GM21515 (cell line): ENCODE measurements around the gene LRRC10B.

Experiments used
- ATAC-seq: cut with Tn5 transposase; IDR thresholded peaks from one replicate; pipeline ENCODE4 v1.9.1; 2021; ENCODE audit not compliant: unreplicated experiment

Gene LRRC10B

GRCh38 chr11:61507012-61507768 lies 1.4 kb upstream of the LRRC10B start:
- ATAC-seq: no peak

DNA sequence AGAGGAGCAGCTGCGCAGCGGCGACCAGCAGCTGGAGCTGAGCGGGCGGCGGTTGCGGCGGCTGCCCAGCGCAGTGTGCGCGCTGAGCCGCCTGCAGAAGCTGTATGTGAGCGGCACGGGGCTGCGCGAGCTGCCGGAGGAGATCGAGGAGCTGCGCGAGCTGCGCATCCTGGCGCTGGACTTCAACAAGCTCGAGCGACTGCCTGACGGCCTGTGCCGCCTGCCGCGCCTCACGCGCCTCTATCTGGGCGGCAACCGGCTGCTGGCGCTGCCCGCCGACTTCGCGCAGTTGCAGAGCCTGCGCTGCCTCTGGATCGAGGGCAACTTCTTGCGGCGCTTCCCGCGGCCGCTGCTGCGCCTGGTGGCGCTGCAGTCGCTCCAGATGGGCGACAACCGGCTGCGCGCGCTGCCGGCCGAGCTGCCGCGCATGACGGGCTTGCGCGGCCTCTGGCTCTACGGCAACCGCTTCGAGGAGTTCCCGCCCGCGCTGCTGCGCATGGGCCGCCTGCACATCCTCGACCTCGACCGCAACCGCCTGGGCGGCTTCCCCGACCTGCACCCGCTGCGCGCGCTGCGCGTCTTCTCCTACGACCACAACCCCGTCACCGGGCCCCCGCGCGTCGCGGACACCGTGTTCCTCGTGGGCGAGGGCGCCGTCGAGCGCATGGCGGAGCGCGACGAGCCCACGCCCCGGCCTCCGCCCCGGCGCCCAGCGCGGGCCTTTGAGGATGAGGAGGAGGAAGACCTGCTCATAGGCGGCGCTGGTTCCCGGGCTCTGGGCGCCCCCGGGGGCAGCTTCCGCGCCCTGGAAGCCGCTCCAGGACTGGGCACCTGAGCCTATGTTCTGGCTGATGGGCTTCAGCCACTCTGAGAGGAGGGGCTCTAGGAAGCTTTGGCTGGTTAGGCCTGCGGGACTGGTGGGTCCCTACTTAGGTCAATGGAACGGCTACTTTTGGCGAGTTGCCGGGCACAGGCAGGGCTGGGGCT lies 787 bp downstream of the LRRC10B start:
- ATAC-seq: no peak

- no peak for ATAC-seq
These were observed 1.8 kb downstream of the LRRC10B start for GRCh38 chr11:61510166-61510919.

DNA sequence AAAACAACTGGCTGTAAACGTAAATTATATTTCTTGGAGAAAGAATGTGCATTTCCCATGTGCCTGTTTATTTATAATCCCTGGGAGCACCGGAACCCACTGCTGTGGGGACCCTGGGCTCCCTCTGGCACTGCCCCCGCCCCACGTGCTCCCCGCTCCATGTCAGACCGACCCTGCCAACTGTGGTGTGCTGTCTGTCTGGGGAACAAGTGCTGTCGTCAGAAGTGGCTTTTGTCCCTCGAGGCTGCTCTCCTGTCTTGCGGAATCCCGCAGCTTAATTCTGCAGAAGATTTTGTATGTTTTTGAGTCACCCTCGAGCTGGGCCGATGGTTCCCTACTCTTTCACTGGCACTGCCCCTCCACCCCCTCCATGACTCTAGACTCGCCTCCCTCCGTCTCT lies 2.4 kb downstream of the LRRC10B start:
- ATAC-seq: no peak

DNA sequence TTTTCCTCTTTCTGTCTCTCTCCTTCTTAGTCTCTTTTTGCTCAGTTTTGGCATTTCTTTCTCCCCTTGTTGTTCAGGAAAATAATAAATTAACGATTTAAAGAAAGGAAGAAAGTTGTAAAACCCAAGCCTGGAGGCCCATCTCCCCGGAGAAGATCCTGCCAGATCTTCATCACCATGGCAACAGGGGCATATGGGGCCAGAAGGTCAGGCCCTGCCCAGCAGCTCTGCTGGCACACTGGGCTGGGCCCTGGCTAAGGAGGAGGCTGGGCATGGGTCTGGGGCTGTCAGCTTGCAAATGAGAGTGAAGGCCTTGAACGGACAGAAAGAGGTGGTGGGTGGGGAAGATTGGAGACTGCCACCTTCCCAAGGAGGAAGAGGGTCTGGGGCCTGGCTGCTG lies 2.8 kb downstream of the LRRC10B start:
- ATAC-seq: no peak

DNA sequence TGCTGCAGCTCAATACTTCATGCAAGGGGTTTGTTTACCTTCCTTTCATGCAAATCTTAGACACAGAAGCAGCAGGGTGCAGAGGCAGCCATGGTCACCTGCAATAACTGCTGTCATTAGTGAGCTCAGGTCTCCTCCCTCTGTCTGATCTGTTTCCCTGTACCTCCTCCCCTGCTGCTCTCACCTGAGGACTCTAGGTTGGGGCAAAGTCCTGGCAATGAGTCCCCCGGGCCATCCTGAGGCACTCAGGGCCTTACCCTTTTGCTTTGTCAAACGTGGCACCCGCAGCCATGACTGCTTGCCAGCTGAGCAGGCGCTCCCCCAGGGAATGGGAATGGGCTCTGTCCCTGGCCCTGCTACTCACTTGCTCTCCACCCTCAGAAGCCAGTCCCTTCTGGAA lies 3.9 kb downstream of the LRRC10B start:
- no peak for ATAC-seq

- no peak for ATAC-seq
These were observed 4.7 kb downstream of the LRRC10B start for GRCh38 chr11:61513143-61513765.

DNA sequence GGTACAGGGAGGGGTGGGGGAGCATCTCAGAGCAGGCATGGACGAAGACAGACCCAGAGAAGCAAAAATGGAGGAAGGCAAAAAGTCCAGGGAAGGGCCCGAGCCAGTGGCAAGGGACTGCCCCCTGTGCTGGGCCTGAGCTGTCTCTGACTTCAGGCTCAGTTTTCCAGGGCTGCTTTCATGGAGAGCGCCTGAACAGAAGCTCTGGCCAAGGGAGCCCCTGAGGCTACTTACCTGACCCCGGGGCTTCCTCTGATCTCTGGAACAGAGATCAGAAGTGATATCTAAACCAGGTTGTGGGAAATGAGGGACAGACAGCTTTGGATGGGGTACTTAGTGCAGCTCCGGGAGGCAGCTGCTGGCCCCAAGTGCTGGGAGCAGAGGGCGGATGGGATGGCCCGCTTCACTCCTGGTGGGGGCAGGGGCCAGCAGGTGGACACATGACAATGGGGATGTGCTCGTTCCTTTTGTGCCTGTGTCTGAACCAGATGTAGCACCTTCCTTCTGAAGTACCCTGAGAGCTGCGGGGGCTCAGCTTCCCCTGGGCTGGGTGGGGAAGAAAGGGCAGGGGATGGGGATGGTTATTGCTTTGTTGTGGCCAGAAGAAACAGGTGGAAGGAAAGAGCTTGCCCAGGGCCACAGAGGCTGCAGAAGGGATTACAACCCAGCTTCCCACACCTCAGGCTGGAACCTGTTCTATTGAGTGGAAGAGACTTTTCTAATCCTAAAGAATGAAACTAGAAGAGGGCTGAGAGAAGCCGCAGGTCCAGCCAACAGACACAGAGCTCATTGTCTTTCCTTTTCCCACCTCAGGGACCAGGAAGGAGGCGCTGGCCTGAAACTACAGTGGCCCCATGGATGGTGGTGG lies 5.7 kb downstream of the LRRC10B start:
- no peak for ATAC-seq

GRCh38 chr11:61515686-61516085 lies 7.1 kb downstream of the LRRC10B start:
- ATAC-seq: no peak

GRCh38 chr11:61516191-61516590 lies 7.6 kb downstream of the LRRC10B start:
- no peak for ATAC-seq

DNA sequence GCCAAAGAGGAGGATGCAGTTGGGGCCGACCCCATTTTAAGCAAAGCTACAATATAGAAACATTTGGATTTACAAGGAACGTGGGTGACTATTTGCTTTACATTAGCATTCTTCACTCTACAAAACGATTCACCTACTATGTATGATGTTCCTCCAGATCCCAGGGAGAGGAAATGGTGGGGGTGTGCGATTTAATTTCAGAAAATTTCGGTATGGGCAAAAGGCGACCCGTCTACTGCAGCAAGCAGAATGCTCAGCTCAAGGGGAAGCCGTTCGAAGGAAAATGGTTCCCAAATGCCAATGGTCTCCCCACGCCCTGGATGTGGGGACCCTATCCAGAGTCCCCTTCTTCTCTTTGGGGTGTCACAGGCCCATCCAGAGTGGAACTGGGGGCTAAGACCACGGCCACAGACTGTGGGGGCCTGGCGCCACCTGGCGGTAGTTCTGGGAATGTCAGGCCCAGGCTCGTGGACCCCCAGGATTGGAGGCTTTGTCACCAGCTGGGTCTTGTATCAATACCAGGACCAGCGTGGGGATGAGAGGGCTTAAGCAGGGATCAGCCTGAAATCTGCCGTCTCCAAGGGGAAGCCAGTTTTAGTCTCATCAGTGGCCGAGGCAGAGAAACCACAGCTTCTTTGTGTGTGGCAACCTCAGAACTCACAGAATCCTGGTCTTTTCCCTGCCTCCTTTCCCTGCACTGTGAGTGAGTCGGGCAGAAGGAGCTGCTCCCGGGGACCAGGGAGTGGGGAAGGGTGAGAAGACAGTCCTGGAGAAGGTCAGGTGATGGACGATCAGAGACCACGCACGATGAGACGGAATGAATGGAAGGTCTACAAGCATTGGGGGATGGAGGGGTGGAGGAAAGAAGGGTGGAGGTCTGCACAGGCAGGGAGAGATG lies 8.4 kb downstream of the LRRC10B start:
- no peak for ATAC-seq

DNA sequence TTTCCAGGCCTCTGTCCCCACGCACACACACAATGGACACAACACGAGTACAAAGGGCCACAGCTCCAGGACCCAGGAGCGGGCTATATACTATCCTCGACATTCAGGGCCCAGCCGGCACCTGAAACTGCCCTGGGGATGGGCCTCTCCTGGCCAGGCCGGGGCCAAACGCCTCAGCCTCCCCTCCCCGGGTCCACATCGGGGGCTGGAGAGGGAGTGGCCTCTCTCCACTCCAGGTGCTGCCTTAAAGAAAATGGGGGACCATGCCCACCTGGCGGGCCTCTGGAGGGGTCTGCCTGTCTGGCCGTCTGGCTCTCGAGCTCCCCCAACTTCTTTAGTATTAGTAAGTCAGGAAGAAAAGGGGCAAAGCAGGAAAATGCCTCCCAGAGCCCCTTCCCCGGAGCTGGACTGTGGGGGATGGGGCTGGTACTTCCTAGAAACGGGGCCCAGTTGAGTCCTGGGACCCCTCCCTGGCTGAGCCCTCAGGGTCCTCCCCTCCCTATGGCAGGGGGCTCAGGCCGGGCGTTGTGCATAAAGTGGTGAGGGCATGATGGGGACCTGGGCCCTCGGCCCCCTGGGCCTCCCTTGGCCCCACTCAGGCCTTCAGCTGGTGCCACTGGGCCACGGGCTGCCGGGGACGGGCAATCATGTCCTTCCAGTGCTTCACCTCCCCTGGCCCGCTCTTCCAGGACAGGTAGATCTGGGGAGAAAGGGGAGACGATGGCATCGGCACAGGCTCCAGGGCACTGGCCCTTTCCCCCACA lies 9.7 kb downstream of the LRRC10B start:
- no peak for ATAC-seq

- no peak for ATAC-seq
These were observed 14.3 kb downstream of the LRRC10B start for GRCh38 chr11:61522881-61523280.

GRCh38 chr11:61524446-61524845 lies 15.9 kb downstream of the LRRC10B start:
- no peak for ATAC-seq

DNA sequence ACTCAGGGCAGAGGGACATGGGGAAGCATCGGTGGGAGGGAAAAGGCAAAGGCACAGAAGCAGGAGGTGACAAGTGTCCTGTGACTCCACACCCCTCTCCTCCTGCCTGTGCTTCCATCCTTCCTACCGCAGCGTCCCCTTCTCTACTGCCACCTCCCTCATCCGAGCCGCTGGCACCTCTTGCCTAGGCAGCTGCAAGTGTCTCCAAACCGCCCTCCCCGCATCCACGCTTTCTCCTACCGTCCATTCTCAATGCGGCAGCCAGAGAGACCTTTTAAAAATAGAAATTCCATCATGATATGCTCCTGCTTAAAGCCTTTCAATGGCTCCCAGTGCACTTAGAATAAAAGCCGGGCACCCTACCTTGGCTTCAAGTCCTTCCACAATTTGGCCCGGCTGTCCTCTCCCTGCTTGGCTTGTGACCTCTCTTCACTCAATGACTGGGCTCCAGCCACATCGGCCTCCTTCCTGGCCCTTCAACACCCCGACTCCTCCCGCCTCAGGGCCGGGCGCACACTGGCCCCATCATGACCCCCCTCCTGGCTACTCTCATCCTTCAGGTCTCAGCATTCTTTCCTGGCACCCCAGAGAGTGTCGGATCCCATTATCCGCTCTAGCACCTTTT lies 16.5 kb downstream of the LRRC10B start:
- no peak for ATAC-seq

- no peak for ATAC-seq
These were observed 17.7 kb downstream of the LRRC10B start for GRCh38 chr11:61526229-61526628.

DNA sequence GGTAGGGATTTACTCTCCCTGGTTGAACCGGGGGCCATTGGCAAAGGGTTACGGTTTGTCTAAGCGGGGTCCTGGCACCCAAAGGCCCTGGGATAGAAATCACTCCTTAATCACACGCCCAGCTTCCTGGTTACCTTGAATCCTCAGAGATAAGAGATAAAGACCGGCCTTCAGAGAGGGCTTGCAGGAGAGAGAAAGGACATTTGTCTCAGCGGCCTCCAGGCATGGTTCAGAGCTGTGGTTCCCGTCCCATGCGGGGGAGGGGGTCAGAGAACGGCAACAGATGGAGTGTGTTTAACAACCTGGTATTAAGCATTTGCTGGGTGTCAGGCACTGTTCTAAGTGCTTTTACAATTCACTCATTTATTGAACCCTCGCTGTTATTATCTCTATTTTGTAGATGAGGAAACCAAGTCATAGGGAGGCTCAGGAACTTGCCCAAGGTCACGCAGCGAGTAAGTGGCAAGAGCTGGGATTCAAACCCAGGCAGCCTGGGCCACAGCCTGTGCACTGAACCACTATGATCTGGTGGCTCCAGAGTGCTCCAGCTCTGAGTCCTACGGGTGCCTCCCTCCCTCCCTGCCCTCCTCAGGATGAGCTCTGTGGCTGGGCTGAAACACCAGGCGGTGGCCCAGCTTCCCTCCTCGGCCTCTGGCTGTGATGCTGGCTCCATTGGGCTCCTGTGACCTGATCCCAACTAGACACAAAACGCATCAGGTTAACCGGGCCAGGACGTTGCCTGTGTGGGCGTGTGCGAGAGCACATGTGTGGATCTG lies 18.6 kb downstream of the LRRC10B start:
- no peak for ATAC-seq
